Panc1 (cell line): Measurements from ENCODE around the gene SKI. TPM values are rescaled to one million over a fixed set of nuclear protein-coding genes. Genes with fewer than 3 reads are reported as not detected.

Source experiments
- ATAC-seq: fragments of 200-7000 bp; cut with Tn5 transposase; 2 replicates; pipeline ENCODE4 v1.9.1; 2020; ENCODE audit warnings: mild to moderate bottlenecking, moderate library complexity
- BruUV-seq: library from RNA; stranded (reverse); fragments of 400-500 nt; replicated peaks from 2 replicates; lab custom pipeline; 2021; lab: Mats Ljungman, UMichigan
- CTCF ChIA-PET: fragments of 300-600 bp; sonication (Branson Sonifier 250); formaldehyde crosslinking; loops from one replicate; lab custom pipeline; 2022; ENCODE audit warnings: antibody characterized with exemption; lab: Charles Lee
- POLR2A ChIA-PET: fragments of 300-600 bp; sonication (Branson Sonifier 250); formaldehyde crosslinking; loops from one replicate; lab custom pipeline; 2022; ENCODE audit warnings: antibody characterized with exemption; lab: Charles Lee
- DNase-seq: peaks from one replicate; pipeline ENCODE4 v3.0.0-alpha.2; 2010; ENCODE audit warnings: low read depth, low spot score
- H3K27ac ChIP-seq: 2 replicates; pipeline ENCODE4 v1.5.1; 2011; ENCODE audit warnings: mild to moderate bottlenecking, low read length, inconsistent platforms
- H3K27me3 ChIP-seq: fragments of 200-500 bp; sonication (Bioruptor generic); 2 replicates; pipeline ENCODE4 v1.6.0; 2014; ENCODE audit warnings: low read length, inconsistent platforms; ENCODE audit not compliant: control insufficient read depth, insufficient read depth
- H3K36me3 ChIP-seq: fragments of 200-500 bp; sonication (Bioruptor generic); 2 replicates; pipeline ENCODE4 v1.5.1; 2014; ENCODE audit warnings: inconsistent platforms, mild to moderate bottlenecking, low read length, moderate library complexity; ENCODE audit not compliant: control insufficient read depth, insufficient read depth
- H3K4me1 ChIP-seq: 2 replicates; pipeline ENCODE4 v1.5.1; 2011; ENCODE audit warnings: inconsistent platforms, mild to moderate bottlenecking, low read length, moderate library complexity; ENCODE audit not compliant: control insufficient read depth, insufficient read depth
- H3K4me3 ChIP-seq, 2 experiments: 2 replicates each; pipeline ENCODE4 v1.5.1; 2011 to 2012; ENCODE audit warnings: low read depth in 2 of 2, low read length in 2 of 2, mild to moderate bottlenecking in 2 of 2, inconsistent platforms in 1 of 2, moderate library complexity in 1 of 2
- H3K9me3 ChIP-seq: fragments of 200-500 bp; sonication (Bioruptor generic); 2 replicates; pipeline ENCODE4 v1.5.1; 2014; ENCODE audit warnings: low read depth, mild to moderate bottlenecking, inconsistent platforms, low read length, moderate library complexity; ENCODE audit not compliant: control insufficient read depth, insufficient read depth
- CTCF ChIP-seq: fragments of 450-650 bp; IDR thresholded peaks from 2 replicates; pipeline ENCODE4 v1.5.1; 2017; ENCODE audit warnings: mild to moderate bottlenecking
- POLR2AphosphoS5 ChIP-seq: IDR thresholded peaks from 2 replicates; pipeline ENCODE4 v1.6.1; 2012; ENCODE audit warnings: mild to moderate bottlenecking, low read depth, low read length, moderate library complexity
- REST ChIP-seq, 2 experiments: IDR thresholded peaks; 2 replicates each; pipeline ENCODE4 v1.6.1; 2011 to 2012; ENCODE audit warnings: low read depth in 2 of 2, control low read depth in 1 of 2, low read length in 1 of 2, mild to moderate bottlenecking in 1 of 2, moderate library complexity in 1 of 2; ENCODE audit not compliant: insufficient read depth in 1 of 2
- SIN3A ChIP-seq: IDR thresholded peaks from 2 replicates; pipeline ENCODE4 v1.6.1; 2012; ENCODE audit warnings: low read depth, mild to moderate bottlenecking, low read length, moderate library complexity, borderline replicate concordance; ENCODE audit not compliant: insufficient read depth
- TCF7L2 ChIP-seq: IDR thresholded peaks from 2 replicates; pipeline ENCODE4 v1.6.1; 2011; ENCODE audit warnings: mild to moderate bottlenecking, low read depth, low read length, inconsistent platforms
- in situ Hi-C: cut with HindIII; loops from 2 replicates; pipeline ENCODE4 v1.10.0; 2016; ENCODE audit warnings: low sequenced_read_pairs, low pct_unique_long_range_greater_than_20kb
- intact Hi-C: fragments of 100-400 bp; cut with micrococcal nuclease; formaldehyde crosslinking; loops from one replicate; pipeline ENCODE4 v1.10.0; 2022; ENCODE audit not compliant: unreplicated experiment
- total RNA-seq: library from RNA; stranded (reverse); gene quantifications from one replicate; pipeline ENCODE4 v1.2.1, GENCODE V29; 2021; ENCODE audit not compliant: unreplicated experiment

Gene SKI
- total RNA-seq, 1 experiment from 2014 or later: 63.2 TPM

DNA sequence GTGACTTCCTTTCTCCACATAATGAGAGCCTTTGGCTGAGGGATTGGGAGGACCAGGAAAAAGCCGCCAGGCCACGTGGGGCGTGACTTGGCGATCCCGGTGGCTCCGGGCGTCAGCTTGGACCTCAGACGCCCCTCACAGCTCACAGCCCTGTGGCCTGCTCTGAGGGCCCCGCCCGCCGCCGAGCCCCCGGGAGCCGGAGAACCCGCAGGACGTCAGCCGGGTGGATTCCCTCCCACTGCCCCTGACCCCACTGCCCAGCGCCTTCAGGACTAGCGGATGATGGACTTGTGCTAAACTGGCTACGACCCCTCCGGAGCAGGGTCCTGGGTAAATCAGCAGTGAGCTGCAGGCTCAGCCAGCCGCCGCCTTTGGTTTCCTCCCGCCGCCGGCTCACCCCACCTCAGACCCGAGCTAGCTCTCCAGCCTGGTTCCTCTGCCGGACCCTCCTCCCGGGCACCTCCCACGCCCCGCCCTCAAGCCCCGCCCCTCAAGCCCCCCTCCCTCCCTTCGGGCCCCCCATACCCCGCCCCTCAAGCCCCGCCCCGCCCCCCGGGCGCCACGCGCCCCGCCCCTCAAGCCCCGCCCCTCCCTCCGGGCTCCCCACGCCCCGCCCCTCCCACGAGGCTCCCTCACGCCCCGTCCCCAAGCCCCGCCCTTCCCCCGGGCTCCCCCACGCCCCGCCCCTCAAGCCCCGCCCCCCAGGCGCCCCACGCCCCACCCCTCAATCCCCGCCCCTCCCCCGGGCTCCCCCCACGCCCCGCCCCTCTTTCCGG, 23.5 kb upstream of the SKI start:
- Histone ChIP-seq H3K27ac (0 out of 2 replicates have a peak overlapping the region, but pooled peaks have one; percentile 29), H3K4me3 (peak overlapping the region; percentile 35 to 53), H3K9me3 (no peaks in the 10 kb centered on the region), H3K36me3 (no peaks in the 10 kb centered on the region), H3K27me3 (no peaks in the 10 kb centered on the region), H3K4me1 (peaks cover 48% of the 10 kb centered on the region)
- POLR2A ChIA-PET: interaction anchor here (0.6 to 0.7 kb wide), 2 partner anchors 33 to 48 kb away, joined by 3 read pairs; no protein-coding TSS in a partner anchor
- intact Hi-C loops: no loop called here
- TF ChIP-seq TCF7L2 (no peak), SIN3A (no peak), REST (IDR thresholded peaks at IDR 0.05; ENCODE audit: insufficient read depth in 1 of 2, low read depth in 2 of 2, low read length in 1 of 2) (no peak), POLR2AphosphoS5 (no peak), CTCF (no peak)
- ATAC-seq: no peak
- in situ Hi-C loops: no loop called here
- BruUV-seq: no TSS peak
- CTCF ChIA-PET: interaction anchor here (0.5 to 1.1 kb wide), 2 partner anchors 177 to 458 kb away, joined by 3 to 4 read pairs; no protein-coding TSS in a partner anchor
- no peak for DNase-seq

- no peak for DNase-seq
- in situ Hi-C loops: no loop called here
- peaks cover 55% of the 10 kb centered on the region for H3K4me1 ChIP-seq
- peak; percentile 54 for ATAC-seq
- intact Hi-C loops: no loop called here
- no peaks in the 10 kb centered on the region for H3K27me3 ChIP-seq
- no peaks in the 10 kb centered on the region for H3K36me3 ChIP-seq
- no TSS peak for BruUV-seq
- ChIA-PET POLR2A (no interaction called here), CTCF (interaction anchor here (0.5 to 1.1 kb wide), 2 partner anchors 177 to 459 kb away, joined by 3 to 4 read pairs; no protein-coding TSS in a partner anchor)
- no peak for TF ChIP-seq SIN3A
- no peak for TF ChIP-seq CTCF
- peak; percentile 43; the same call in 1 of the 2 replicates for TF ChIP-seq POLR2AphosphoS5
- TF ChIP-seq TCF7L2: no peak
- no peak for TF ChIP-seq REST (IDR thresholded peaks at IDR 0.05; ENCODE audit: insufficient read depth in 1 of 2, low read depth in 2 of 2, low read length in 1 of 2)
- H3K27ac ChIP-seq: peak overlapping the region; percentile 82
- H3K9me3 ChIP-seq: no peaks in the 10 kb centered on the region
- peak overlapping the region; percentile 47 to 49 for H3K4me3 ChIP-seq
Observed at GRCh38 chr1:2205191-2205952, 22.7 kb upstream of the SKI start.
